GM23338 (cell line): ENCODE measurements around the gene MDN1. TPM values are rescaled to one million over a fixed set of nuclear protein-coding genes. Genes with fewer than 3 reads are reported as not detected.

Experiments used
- ATAC-seq: fragments of 200-7000 bp; cut with Tn5 transposase; 3 replicates; pipeline ENCODE4 v1.9.1; 2020
- DNase-seq: peaks from one replicate; pipeline ENCODE4 v3.0.0-alpha.2; 2015; ENCODE audit warnings: low spot score
- H2AFZ ChIP-seq: fragments of 200-600 bp; sonication (generic); 2 replicates; pipeline ENCODE4 v1.8.0; 2016; ENCODE audit warnings: antibody characterized with exemption, mild to moderate bottlenecking, moderate library complexity
- H3F3A ChIP-seq: fragments of 200-600 bp; sonication (generic); replicated peaks from 2 replicates; pipeline ENCODE4 v1.8.0; 2017; ENCODE audit warnings: antibody characterized with exemption, mixed run types, low read depth
- H3K27ac ChIP-seq: fragments of 200-600 bp; sonication (generic); 2 replicates; pipeline ENCODE4 v1.6.1; 2016; ENCODE audit warnings: low read depth
- H3K27me3 ChIP-seq: fragments of 200-600 bp; sonication (generic); 2 replicates; pipeline ENCODE4 v1.8.0; 2016; ENCODE audit warnings: mild to moderate bottlenecking, mixed run types, moderate library complexity; ENCODE audit not compliant: insufficient read depth
- H3K36me3 ChIP-seq: fragments of 200-600 bp; sonication (generic); 2 replicates; pipeline ENCODE4 v1.8.0; 2016; ENCODE audit warnings: mild to moderate bottlenecking; ENCODE audit not compliant: insufficient read depth
- H3K4me1 ChIP-seq: fragments of 200-600 bp; sonication (generic); 2 replicates; pipeline ENCODE4 v1.8.0; 2016; ENCODE audit warnings: mild to moderate bottlenecking, moderate library complexity; ENCODE audit not compliant: insufficient read depth
- H3K4me2 ChIP-seq: fragments of 200-600 bp; sonication (generic); 2 replicates; pipeline ENCODE4 v1.7.1; 2017; ENCODE audit warnings: mixed run types
- H3K4me3 ChIP-seq: fragments of 200-600 bp; sonication (generic); 2 replicates; pipeline ENCODE4 v1.6.1; 2016; ENCODE audit warnings: mixed run types
- H3K79me2 ChIP-seq: fragments of 200-600 bp; sonication (generic); replicated peaks from 2 replicates; pipeline ENCODE4 v1.8.0; 2017; ENCODE audit warnings: mild to moderate bottlenecking; ENCODE audit not compliant: insufficient read depth
- H3K9me2 ChIP-seq: fragments of 200-600 bp; sonication (generic); 2 replicates; pipeline ENCODE4 v1.8.0; 2017; ENCODE audit not compliant: insufficient read depth
- H4K20me1 ChIP-seq: fragments of 200-600 bp; sonication (generic); replicated peaks from 2 replicates; pipeline ENCODE4 v1.8.0; 2017; ENCODE audit warnings: mild to moderate bottlenecking; ENCODE audit not compliant: insufficient read depth
- H3K27ac Mint-ChIP-seq: 2 replicates; pipeline ENCODE4 v1.8.0; 2020; ENCODE audit warnings: inconsistent platforms, mild to moderate bottlenecking, moderate library complexity, mixed read lengths
- H3K27me3 Mint-ChIP-seq: 3 replicates; pipeline ENCODE4 v1.8.0; 2022; ENCODE audit warnings: low read depth, mild to moderate bottlenecking, moderate library complexity, mixed read lengths, inconsistent platforms; ENCODE audit not compliant: insufficient read depth, poor library complexity
- H3K36me3 Mint-ChIP-seq: 3 replicates; pipeline ENCODE4 v1.8.0; 2021; ENCODE audit warnings: low read depth, mild to moderate bottlenecking, inconsistent platforms, moderate library complexity, mixed read lengths
- H3K4me1 Mint-ChIP-seq: 3 replicates; pipeline ENCODE4 v1.8.0; 2020; ENCODE audit warnings: mild to moderate bottlenecking, inconsistent platforms, mixed read lengths
- H3K4me3 Mint-ChIP-seq: 3 replicates; pipeline ENCODE4 v1.8.0; 2021; ENCODE audit warnings: moderate library complexity, mild to moderate bottlenecking, inconsistent platforms, mixed read lengths
- H3K9me3 Mint-ChIP-seq: 3 replicates; pipeline ENCODE4 v1.8.0; 2020; ENCODE audit warnings: moderate library complexity, mild to moderate bottlenecking, inconsistent platforms, mixed read lengths
- EZH2 ChIP-seq: fragments of 200-600 bp; sonication (generic); IDR thresholded peaks from one replicate; pipeline ENCODE4 v1.8.0; 2017; ENCODE audit warnings: antibody characterized with exemption, mild to moderate bottlenecking, low read depth; ENCODE audit not compliant: unreplicated experiment
- EZH2phosphoT487 ChIP-seq: fragments of 200-600 bp; sonication (generic); IDR thresholded peaks from one replicate; pipeline ENCODE4 v1.8.1; 2018; ENCODE audit warnings: antibody characterized with exemption; ENCODE audit not compliant: unreplicated experiment
- POLR2AphosphoS5 ChIP-seq: IDR thresholded peaks from 2 replicates; pipeline ENCODE4 v1.6.1; 2016; ENCODE audit warnings: antibody characterized with exemption, low read depth
- STAT1 ChIP-seq: IDR thresholded peaks from one replicate; pipeline ENCODE4 v1.6.1; 2016; ENCODE audit warnings: antibody characterized with exemption; ENCODE audit not compliant: unreplicated experiment
- ZNF331 ChIP-seq: fragments of 250-450 bp; sonication (Bioruptor Pico); IDR thresholded peaks from 2 replicates; pipeline ENCODE4 v1.5.0; 2020; ENCODE audit warnings: low read depth, mild to moderate bottlenecking, moderate library complexity
- polyA plus RNA-seq: library from polyadenylated mRNA; unstranded; fragments of >200 nt; fragmentation: Nextera tagmentation; extraction: Ambion mirVana; gene quantifications from 2 replicates; pipeline ENCODE4 v1.2.1, GENCODE V29; 2016
- total RNA-seq: library from RNA; depleted of rRNA; stranded (reverse); fragments of >200 nt; shearing (Covaris generic); gene quantifications from 2 replicates; pipeline ENCODE4 v1.2.3, GENCODE V29; 2014
- TF ChIP-seq, protein P1 (sequence below): fragments of 250-450 bp; sonication (Bioruptor Pico); IDR thresholded peaks from 2 replicates; pipeline ENCODE4 v1.5.0; 2020; ENCODE audit warnings: mild to moderate bottlenecking, moderate library complexity
- TF ChIP-seq, protein P2 (sequence below): IDR thresholded peaks from 2 replicates; pipeline ENCODE4 v1.6.1; 2016; ENCODE audit warnings: antibody characterized with exemption
- TF ChIP-seq, protein P3 (sequence below), 2 experiments: fragments of 200-600 bp in 1 of 2; sonication (generic) in 1 of 2; conservative IDR thresholded peaks; 2 replicates each; pipeline versions ENCODE4 v1.5.1 to v1.6.1; 2016 to 2017; ENCODE audit warnings: antibody characterized with exemption in 2 of 2, low read depth in 2 of 2, mild to moderate bottlenecking in 2 of 2, moderate library complexity in 1 of 2
- TF ChIP-seq, protein P4 (sequence below): IDR thresholded peaks from one replicate; pipeline ENCODE4 v1.6.1; 2018; ENCODE audit warnings: antibody characterized with exemption; ENCODE audit not compliant: unreplicated experiment

Gene MDN1
- total and polyA plus RNA-seq, 2 experiments from 2014 or later = 165 to 217 TPM

DNA sequence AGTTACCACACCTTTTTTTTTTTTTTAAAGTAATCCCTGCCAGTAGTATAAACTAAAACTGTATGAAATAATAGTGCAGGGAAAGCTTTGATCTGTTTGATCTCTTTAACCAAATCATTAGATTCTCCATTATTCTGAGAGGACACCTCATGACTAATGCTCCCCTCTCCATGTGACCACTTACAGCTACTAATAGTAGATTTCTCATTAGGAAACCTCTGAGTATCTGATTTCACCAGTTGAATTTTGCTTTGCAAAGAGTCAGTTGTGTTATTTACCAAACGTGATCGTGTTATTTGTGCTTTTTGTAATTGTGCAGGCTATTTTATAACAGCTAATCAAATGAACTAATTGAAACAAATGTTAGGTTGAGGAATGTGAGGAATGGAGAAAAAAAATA, 22.6 kb upstream of the MDN1 start (continued):
- TF ChIP-seq, protein P1, sequence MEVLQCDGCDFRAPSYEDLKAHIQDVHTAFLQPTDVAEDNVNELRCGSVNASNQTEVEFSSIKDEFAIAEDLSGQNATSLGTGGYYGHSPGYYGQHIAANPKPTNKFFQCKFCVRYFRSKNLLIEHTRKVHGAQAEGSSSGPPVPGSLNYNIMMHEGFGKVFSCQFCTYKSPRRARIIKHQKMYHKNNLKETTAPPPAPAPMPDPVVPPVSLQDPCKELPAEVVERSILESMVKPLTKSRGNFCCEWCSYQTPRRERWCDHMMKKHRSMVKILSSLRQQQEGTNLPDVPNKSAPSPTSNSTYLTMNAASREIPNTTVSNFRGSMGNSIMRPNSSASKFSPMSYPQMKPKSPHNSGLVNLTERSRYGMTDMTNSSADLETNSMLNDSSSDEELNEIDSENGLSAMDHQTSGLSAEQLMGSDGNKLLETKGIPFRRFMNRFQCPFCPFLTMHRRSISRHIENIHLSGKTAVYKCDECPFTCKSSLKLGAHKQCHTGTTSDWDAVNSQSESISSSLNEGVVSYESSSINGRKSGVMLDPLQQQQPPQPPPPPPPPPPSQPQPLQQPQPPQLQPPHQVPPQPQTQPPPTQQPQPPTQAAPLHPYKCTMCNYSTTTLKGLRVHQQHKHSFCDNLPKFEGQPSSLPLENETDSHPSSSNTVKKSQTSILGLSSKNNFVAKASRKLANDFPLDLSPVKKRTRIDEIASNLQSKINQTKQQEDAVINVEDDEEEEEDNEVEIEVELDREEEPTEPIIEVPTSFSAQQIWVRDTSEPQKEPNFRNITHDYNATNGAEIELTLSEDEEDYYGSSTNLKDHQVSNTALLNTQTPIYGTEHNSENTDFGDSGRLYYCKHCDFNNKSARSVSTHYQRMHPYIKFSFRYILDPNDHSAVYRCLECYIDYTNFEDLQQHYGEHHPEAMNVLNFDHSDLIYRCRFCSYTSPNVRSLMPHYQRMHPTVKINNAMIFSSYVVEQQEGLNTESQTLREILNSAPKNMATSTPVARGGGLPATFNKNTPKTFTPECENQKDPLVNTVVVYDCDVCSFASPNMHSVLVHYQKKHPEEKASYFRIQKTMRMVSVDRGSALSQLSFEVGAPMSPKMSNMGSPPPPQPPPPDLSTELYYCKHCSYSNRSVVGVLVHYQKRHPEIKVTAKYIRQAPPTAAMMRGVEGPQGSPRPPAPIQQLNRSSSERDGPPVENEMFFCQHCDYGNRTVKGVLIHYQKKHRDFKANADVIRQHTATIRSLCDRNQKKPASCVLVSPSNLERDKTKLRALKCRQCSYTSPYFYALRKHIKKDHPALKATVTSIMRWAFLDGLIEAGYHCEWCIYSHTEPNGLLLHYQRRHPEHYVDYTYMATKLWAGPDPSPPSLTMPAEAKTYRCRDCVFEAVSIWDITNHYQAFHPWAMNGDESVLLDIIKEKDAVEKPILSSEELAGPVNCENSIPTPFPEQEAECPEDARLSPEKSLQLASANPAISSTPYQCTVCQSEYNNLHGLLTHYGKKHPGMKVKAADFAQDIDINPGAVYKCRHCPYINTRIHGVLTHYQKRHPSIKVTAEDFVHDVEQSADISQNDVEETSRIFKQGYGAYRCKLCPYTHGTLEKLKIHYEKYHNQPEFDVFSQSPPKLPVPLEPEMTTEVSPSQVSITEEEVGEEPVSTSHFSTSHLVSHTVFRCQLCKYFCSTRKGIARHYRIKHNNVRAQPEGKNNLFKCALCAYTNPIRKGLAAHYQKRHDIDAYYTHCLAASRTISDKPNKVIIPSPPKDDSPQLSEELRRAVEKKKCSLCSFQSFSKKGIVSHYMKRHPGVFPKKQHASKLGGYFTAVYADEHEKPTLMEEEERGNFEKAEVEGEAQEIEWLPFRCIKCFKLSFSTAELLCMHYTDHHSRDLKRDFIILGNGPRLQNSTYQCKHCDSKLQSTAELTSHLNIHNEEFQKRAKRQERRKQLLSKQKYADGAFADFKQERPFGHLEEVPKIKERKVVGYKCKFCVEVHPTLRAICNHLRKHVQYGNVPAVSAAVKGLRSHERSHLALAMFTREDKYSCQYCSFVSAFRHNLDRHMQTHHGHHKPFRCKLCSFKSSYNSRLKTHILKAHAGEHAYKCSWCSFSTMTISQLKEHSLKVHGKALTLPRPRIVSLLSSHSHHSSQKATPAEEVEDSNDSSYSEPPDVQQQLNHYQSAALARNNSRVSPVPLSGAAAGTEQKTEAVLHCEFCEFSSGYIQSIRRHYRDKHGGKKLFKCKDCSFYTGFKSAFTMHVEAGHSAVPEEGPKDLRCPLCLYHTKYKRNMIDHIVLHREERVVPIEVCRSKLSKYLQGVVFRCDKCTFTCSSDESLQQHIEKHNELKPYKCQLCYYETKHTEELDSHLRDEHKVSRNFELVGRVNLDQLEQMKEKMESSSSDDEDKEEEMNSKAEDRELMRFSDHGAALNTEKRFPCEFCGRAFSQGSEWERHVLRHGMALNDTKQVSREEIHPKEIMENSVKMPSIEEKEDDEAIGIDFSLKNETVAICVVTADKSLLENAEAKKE (CRISPR knock-in tag) = no peak
- no peak for TF ChIP-seq STAT1
- no peak for TF ChIP-seq EZH2

DNA sequence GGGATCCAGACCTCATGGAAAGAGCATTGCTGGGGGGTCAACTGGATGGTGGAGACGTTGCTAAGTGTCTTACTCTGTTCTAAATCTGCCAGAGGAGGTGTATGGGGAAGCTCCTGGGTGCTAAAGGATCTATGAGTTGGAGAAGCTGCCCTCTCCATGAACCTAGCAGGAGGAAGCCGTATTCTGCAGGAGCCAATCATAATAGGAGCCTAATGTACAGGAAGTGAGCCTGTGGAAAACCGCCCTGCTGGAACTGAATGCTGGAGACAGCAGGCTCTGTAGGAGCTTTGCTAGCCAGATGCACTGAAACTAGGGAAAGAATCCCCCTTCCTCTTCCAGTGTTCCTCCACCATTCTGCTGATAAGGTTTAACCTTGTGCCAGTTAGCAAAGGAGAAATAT, 20.9 kb upstream of the MDN1 start:
- Histone ChIP-seq H3K4me2 (no peak overlapping the region), H3K4me3 (no peak overlapping the region), H3K36me3 (peaks cover 4% of the 10 kb centered on the region), H3K27ac (peak overlapping the region; percentile 39; the same call in 1 of the 2 replicates), H3F3A (no peaks in the 10 kb centered on the region), H3K79me2 (peaks cover 98% of the 10 kb centered on the region), H3K27me3 (no peaks in the 10 kb centered on the region), H3K4me1 (no peaks in the 10 kb centered on the region), H4K20me1 (peaks cover 50% of the 10 kb centered on the region), H2AFZ (no peak overlapping the region), H3K9me2 (no peaks in the 10 kb centered on the region)
- peaks cover 4% of the 10 kb centered on the region for H3K27me3 Mint-ChIP-seq
- H3K36me3 Mint-ChIP-seq = peaks cover 33% of the 10 kb centered on the region
- no peak overlapping the region for H3K27ac Mint-ChIP-seq
- DNase-seq (no peak), ATAC-seq (no peak)
- H3K4me1 Mint-ChIP-seq = peaks cover 4% of the 10 kb centered on the region; the same call in 2 of the 3 replicates
- H3K4me3 Mint-ChIP-seq = no peak overlapping the region
- H3K9me3 Mint-ChIP-seq = no peaks in the 10 kb centered on the region
- TF ChIP-seq ZNF331 (CRISPR knock-in tag) (no peak), POLR2AphosphoS5 (no peak), EZH2phosphoT487 (no peak), EZH2 (no peak), STAT1 (no peak)
- TF ChIP-seq, protein P2, sequence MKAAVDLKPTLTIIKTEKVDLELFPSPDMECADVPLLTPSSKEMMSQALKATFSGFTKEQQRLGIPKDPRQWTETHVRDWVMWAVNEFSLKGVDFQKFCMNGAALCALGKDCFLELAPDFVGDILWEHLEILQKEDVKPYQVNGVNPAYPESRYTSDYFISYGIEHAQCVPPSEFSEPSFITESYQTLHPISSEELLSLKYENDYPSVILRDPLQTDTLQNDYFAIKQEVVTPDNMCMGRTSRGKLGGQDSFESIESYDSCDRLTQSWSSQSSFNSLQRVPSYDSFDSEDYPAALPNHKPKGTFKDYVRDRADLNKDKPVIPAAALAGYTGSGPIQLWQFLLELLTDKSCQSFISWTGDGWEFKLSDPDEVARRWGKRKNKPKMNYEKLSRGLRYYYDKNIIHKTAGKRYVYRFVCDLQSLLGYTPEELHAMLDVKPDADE = no peak
- TF ChIP-seq, protein P3, sequence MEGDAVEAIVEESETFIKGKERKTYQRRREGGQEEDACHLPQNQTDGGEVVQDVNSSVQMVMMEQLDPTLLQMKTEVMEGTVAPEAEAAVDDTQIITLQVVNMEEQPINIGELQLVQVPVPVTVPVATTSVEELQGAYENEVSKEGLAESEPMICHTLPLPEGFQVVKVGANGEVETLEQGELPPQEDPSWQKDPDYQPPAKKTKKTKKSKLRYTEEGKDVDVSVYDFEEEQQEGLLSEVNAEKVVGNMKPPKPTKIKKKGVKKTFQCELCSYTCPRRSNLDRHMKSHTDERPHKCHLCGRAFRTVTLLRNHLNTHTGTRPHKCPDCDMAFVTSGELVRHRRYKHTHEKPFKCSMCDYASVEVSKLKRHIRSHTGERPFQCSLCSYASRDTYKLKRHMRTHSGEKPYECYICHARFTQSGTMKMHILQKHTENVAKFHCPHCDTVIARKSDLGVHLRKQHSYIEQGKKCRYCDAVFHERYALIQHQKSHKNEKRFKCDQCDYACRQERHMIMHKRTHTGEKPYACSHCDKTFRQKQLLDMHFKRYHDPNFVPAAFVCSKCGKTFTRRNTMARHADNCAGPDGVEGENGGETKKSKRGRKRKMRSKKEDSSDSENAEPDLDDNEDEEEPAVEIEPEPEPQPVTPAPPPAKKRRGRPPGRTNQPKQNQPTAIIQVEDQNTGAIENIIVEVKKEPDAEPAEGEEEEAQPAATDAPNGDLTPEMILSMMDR (conservative IDR thresholded peaks at IDR 0.05; ENCODE audit: low read depth in 2 of 2) = no peak
- TF ChIP-seq, protein P4, sequence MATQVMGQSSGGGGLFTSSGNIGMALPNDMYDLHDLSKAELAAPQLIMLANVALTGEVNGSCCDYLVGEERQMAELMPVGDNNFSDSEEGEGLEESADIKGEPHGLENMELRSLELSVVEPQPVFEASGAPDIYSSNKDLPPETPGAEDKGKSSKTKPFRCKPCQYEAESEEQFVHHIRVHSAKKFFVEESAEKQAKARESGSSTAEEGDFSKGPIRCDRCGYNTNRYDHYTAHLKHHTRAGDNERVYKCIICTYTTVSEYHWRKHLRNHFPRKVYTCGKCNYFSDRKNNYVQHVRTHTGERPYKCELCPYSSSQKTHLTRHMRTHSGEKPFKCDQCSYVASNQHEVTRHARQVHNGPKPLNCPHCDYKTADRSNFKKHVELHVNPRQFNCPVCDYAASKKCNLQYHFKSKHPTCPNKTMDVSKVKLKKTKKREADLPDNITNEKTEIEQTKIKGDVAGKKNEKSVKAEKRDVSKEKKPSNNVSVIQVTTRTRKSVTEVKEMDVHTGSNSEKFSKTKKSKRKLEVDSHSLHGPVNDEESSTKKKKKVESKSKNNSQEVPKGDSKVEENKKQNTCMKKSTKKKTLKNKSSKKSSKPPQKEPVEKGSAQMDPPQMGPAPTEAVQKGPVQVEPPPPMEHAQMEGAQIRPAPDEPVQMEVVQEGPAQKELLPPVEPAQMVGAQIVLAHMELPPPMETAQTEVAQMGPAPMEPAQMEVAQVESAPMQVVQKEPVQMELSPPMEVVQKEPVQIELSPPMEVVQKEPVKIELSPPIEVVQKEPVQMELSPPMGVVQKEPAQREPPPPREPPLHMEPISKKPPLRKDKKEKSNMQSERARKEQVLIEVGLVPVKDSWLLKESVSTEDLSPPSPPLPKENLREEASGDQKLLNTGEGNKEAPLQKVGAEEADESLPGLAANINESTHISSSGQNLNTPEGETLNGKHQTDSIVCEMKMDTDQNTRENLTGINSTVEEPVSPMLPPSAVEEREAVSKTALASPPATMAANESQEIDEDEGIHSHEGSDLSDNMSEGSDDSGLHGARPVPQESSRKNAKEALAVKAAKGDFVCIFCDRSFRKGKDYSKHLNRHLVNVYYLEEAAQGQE = no peak
